GM03348 (cell line): Measurements from ENCODE around the gene SLC9B1.
A peak's percentile ranks its signal among the peaks of the same experiment; 100 is the strongest.

Experiments used
- DNase-seq: peaks from one replicate; pipeline ENCODE4 v3.0.0; 2012; ENCODE audit warnings: low spot score

The SLC9B1 gene, protein sequence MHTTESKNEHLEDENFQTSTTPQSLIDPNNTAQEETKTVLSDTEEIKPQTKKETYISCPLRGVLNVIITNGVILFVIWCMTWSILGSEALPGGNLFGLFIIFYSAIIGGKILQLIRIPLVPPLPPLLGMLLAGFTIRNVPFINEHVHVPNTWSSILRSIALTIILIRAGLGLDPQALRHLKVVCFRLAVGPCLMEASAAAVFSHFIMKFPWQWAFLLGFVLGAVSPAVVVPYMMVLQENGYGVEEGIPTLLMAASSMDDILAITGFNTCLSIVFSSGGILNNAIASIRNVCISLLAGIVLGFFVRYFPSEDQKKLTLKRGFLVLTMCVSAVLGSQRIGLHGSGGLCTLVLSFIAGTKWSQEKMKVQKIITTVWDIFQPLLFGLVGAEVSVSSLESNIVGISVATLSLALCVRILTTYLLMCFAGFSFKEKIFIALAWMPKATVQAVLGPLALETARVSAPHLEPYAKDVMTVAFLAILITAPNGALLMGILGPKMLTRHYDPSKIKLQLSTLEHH

DNA sequence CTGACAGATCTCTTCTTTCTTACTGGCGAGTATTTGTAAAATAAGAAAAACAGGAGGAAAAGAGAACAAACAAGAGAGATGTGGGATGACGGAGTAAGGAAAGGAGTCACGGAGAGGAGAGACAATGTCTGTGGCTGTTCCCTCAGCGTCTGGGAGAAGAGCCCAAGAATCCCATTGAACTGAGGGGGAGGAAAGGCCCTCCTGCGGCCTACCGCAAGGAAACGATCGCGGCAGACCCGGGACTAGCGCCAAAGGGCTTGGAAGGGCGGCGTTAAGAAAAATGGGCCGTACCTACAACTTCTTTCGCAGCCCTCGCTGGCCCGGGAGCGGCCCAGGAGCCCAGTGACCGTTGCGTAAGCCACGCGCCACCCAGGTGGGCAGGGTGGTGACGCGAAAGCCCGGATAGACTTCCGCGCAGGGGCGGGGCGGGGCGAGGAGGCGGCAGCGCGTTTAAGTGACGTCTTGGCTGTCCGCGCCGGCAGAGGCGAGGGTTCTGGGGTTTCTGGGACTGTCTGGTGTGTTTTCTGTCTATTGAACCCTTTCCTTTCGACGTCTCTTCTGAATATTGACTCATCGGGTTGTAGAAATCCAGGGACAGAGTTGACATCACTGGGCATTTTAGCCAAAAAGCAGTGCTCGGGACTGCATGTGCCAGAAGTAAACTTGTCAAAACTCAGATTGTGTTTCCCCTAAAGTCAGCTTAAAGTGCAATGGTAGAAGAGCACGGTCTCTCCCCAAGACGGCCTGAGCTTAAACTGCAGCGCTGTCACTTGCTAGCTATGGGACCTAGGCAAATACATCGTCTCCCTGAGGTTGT lies at the start of gene SLC9B1:
Gene SLC9B1, minus strand, starts transcription at position 398 of the 817 bp plus-strand sequence. CDS start 27,994 bp downstream, outside the sequence.
- DNase-seq = peak; percentile 95

DNA sequence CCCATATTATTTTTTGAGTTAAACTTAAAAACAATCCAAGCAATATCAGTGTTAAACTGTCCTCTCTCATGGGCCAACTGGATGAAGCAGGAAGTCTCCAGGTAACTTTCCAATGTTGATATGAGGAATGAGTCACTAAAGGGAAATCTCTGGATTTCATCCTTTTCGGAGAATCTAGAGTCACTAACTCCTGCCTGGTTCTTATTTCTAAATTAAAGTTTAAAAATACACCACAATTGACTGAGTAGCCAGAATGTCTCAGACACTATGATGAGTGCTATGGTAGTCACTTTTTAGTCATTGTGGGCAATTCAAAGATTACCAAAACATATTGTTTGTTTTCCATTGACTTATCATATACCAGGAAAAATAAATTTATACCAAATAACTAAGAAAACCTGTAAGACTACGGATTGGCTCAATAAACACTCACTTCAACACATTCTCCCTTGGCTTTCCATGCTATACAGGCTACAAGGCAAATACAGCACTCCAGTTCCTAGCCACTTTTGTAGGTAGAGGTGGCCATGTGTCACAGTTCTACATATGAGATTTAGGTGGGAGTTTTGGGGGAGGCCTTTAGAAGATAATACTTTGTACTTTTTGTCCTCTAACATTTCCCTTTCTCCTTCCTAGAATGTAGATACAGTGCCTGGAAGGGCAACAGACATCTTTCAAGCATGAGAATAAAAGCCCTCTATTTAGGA lies 48.5 kb upstream of the SLC9B1 start:
- no peak for DNase-seq

DNA sequence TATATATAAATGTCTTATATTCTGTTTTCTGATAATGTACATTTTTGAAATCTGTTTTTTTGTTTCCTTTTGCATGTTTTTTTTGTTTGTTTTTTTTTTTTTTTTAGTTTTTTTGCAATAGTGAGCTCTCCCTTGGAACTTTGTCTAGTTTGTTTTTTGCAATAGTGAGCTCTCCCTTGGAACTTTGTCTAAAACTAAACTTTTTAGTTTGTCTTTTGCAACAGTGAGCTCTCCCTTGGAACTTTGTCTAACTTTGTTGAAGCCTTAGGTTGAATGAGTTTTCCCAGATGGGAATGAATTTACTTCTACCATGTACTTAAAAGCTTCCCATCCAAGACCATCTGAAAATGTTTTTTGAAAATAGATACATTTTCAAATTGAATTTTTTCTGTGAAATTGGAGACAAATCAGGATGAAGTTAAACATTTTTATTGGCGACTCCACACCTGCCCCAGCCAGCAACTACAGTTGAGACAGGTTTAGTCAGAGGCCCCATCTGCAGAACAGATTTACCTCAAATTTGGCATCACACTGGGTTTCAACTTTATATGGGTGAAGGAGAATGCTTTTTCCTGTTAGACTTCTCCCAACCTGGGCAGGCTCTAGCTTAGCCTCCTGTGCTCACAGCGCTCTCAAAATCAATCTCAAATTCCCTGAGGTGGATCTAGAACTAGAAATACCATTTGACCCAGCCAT lies 41.1 kb upstream of the SLC9B1 start:
- no peak for DNase-seq

DNA sequence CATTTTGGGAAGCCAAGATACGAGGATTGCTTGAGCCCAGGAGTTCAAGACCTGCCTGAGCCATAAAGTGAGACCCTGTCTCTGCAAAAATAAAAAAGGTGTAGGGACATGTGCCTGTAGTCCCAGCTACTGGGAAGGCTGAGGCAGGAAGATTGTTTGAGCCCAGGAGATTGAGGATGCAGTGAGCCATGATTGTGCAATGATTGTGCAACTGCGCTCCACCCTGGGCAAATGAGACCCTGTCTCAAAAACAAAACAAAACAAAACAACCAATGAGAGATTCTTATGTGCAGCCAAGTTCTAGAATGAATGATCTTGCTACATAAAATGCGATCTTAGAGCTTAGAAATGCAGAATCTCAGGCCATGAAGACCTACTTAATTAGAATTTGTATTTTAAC lies 34.5 kb upstream of the SLC9B1 start:
- DNase-seq = no peak

DNA sequence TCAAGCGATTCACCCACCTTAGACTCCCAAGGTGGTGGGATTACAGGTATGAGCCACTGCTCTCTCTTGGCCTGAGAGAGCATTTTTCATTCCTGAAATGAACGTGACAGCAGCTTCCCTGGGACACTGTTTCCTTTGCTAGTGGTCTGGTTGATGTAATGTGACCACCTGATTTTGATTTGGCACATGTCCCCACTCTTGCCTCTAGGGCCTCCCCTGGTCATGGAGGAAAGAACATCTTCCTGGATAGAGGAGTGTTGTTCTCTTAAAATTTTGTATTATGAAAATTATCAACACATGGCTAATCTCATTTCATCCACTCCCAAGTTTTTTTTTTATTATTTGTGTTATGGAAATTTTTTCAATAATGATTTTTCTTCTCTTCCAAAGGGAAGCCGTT lies 33.3 kb upstream of the SLC9B1 start:
- DNase-seq = no peak

DNA sequence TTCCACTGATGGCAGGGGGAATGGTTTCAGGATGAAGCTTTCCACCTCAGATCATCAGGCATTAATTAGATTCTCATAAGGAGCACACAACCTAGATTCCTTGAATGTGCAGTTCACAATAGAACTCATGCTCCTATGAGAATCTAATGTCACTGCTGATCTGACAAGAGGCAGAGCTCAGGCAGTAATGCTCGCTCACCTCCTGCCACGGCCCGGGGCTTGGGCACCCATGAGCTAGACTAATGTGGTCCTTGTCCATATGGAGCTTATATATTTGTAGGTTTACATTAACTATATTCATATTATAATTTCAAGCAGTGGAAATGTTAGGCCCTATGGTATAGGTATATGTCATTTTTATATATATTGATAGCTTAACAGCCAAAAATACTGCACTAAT lies 32.6 kb upstream of the SLC9B1 start:
- DNase-seq = no peak

DNA sequence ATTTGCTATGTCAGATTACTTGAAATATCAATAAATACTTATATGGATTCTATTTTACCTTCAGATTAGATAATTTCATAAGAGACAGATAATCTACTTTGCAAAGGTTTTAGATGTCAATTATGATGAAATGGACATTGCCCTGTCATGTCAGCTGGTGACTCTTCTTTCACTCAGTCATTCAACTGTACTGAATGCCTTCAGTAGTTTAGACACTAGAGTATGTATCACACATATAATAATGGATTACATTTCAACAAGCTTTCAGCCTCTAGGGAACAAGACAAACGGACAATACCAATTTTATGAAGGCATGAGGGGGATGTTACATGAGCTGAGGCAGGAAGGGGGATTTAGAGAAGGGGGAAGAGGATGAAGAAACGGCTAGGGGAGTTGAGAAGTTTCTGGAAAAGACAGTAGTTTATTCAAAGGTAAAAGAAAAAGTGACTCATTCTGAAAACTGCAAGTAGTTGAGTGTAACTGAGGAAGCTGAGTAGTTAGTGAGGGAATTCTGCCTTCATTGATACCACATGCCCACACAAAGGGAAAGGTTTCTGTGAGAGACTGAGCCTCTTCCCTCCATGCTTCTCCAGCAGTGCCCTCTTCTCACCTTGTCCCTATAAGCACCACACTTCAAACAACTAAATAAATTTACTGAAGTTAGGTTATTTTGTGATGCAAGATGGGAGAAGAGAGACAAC lies 31.4 kb upstream of the SLC9B1 start:
- peak; percentile 17 for DNase-seq

DNA sequence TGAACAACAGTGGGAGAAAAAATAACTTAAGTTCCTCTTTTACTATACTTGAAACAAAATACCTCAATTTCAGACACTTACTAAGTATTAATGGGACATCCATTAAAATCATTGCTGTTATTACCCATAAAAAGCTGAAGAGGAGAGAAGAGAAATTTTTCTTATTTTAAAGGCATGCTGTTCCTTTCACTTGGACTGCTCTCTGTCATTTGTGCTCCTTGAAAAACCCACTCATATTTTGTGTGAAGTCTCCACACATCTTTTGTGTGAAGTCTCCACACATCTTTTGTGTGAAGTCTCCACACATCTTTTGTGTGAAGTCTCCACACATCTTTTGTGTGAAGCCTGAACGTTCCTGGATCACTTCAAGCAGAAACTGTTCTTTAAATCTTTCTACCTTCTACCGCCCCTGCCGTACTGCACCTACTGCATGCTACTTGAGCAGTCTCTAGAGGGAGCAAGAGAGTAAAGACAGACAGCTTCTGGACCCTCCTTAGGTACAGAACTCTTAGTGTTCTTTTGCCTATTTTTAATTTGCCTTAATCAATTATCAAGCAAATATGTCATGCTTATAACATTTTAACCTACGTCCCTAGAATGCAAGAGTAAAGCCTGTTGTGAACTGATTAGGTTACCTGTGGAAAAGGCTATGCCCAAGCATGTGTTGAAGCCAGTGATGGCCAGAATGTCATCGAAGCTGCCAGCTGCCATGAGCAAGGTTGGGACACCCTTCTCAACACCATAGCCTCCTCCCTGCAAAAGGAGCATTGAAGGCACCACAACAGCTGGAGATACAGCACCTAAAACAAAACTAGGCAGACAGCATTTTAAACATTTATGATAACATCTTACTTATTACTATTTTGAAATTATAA lies 27.1 kb upstream of the SLC9B1 start:
- DNase-seq = peak; percentile 48

DNA sequence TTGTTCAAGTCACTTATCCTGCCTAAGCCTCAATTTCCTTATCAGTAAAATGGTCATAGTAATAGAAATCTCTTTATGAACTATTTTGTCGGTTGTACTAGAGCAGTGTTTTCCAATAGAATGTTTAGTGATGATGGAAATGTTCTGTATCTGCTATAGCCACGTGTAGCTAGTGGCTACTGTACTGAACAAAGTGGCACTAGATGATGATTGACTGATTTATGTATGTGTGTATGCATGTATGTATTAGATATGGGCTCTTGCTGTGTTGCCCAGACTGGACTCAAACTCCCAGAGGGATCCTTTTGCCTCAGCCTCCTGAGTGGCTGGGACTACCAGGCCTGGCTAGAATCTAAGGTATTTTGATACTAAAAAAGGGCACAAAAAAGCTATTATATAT lies 24.7 kb upstream of the SLC9B1 start:
- DNase-seq = no peak

DNA sequence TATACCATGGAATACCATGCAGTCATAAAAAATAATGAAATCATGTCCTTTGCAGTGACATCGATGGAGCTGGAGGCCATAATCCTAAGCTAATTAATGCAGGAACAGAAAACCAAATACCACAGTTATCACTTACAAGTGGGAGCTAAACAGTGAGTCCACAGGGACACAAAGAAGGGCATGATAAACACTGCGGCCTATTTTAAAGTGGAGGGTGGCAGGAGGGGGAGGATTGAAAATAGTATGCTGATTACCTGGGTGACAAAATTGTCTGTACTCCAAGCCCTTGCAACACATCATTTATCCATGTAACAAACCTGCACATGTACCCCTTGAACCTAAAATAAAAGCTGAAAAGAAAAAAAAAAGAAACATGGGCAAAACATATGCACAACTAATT lies 16.7 kb upstream of the SLC9B1 start:
- DNase-seq = no peak

DNA sequence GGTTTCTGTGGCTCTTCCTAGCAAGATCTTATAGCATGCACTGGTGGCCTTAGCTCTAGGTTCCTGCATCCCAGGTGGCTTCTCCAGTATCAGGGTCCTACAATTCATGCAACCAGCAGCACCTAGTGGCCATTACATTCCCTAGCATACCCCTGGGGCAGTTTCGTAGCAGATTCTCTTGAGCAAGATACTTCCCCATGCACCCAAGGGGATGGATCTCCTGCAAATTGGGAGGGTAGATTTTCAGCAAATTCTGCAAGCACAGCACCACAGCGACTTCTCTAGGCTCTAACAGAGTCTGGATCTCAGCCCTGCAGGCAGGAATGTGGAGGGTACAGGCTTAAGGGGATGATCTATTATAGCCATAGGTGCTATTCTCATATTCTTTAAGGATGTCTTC lies 13.1 kb upstream of the SLC9B1 start:
- no peak for DNase-seq

DNA sequence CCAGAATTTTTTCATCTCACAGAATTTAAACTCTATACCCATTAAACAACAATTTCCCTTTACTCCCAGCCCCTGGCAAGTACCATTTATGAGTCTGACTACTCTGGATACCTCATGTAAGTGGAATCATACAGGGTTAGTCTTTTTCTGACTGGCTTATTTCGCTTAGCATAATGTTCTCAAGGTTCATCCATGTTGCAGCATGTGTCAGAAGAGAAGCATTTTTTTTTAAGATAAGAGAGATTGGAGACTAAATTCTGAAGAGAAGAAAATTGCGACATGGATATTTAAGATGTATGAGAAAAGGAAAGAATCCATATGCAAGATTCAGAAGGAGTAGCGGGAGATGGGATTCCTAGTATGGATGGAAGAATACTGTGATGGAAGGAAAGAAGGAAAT lies 11.3 kb upstream of the SLC9B1 start:
- DNase-seq = no peak

DNA sequence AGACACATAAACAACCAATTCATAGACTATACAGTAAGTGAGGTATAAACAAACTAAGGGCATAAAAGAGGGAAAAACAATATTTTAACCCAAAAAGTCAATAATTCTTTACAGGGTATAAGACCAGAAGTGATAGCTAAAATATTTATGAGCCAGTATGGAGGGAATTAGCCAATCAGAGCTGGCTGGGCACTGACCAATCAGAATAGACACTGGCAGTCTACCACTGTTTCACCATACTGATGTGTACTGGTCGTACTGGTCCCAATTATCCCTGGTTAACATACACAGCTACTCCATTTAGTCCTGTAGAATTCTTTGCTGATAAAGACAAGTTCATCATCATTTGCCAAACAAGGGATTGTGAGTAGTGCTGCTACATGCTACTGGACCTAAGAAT lies 9.8 kb upstream of the SLC9B1 start:
- no peak for DNase-seq

DNA sequence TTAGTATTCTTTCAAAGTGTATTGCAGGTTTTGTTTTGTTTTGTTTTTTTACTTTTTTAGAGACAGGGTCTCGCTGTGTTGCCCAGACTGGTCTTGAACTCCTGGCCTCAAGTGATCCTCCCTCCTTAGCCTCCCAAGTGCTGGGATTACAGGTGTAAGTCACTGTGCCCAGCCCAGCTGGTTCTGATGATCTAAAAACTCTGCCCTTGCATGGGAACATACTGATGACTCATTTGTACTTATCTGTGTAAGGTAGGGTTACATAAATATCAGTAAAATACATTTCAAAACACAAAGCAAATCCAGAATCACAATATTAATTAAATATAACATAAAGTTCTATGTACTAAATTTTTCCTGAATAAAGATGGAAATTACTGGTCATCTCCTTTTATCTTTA lies 7.4 kb upstream of the SLC9B1 start:
- DNase-seq = no peak

DNA sequence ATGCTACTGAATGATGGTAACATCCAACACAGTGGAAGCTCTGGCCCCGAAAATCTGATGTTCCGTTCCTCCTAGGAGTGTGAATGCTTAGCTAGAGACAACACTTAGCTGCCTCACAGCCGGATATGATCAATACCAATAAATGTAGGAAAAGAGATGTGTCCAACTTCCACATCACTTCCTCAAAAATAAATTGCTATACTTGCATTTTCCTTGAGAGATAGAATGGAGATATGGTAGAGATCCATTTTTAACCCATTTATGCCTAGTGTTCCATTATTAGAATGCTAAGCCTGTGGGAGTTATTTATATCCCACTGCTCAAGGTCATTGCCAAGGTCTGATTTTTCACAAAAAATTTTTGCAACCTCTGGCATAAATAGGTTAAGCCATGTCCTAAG lies 5.5 kb upstream of the SLC9B1 start:
- DNase-seq = no peak

DNA sequence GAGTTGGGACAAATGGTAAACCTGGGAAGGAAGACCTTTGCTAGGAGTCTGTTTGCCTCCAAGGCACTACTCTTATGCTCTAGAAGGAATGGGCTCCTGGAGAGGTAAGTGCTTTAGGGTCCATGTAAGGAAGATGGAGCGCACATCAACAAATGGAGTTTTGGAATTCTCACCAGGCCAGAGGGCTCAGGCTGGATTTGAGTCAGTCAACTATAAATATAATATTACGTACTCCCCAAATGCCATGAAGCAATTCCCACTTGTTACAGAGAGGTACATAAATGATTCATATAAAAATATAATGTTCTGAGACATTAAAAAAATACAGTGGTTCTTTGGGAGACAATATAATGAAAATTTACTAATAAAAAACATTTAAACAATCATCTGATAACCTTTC lies 1.6 kb upstream of the SLC9B1 start:
- DNase-seq = no peak

DNA sequence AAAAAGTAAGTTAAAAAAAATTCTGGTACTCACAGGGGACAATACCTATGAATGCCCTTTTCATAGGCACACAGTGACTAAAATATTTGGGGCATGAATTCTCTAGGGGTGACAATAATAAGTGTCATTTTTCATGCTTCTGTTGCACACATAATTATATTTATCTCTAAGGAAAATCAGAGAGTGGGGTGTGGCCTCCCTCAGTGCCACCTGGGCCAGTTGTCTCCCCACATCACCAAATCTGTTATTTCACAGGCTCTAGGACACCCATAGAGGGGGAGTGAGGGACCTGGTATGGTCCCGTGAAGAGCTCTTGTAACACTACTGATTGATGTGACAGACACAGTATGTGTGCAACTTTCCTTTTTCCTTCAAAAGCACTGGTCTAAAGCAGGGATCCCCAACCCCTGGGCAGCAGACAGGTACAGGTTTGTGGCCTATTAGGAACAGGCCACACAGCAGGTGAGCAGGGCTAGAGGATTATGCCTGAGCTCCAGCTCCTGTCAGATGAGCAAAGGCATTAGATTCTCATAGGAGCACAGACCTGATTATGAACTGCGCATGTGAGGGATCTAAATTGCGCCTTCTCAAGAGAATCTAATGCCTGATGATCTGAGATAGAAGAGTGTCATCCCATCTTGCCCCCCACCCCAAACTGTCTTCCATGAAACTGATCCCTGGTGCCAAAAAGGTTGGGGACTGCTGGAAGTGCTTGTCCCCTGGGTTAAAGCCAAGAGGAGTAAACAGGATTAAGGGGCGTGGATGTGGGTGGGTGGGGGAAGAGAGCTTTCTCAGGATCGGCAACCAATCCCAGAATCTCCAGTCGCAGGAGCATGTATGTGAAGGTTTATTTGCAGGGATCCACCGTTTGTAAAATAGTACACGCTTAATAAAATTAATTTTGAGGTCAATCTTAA lies 856 bp downstream of the SLC9B1 start:
- DNase-seq = peak; percentile 52

DNA sequence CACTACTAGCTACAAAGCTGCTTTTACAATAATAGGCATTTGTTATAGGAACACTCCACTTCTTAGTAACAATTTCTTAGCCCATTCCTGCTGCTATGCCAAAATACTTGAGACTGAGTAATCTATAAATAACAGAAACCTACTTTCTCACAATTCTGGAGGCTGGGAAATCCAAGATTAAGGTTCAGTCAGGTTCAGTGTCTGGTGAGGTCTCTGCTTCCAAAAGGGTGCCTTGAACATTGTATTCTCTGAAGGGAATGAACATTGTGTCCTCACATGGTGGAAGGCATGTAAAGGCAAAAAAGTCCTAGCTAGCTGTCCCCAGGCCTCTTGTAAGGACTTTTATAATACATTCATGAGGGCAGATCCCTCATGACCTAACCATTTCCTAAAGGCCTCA lies 7.0 kb downstream of the SLC9B1 start:
- DNase-seq = no peak

DNA sequence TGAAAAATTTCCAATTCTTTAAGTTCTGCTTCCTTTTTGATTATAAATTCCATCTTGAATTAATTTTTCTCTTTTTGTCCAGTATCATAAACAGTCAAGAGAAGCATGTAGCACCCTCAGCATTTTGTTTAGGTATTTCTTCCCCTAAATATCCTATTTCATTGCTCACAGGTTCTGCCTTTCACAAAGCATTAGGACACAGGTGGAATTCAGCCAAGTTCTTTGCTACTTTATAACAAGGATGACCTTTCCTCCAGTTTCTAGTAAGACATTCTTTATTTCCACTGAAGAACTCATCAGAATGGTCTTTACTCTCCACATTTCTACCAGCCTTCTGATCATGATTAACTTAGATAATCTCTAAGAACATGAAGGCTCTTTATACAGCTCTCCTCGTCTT lies 7.4 kb downstream of the SLC9B1 start:
- peak; percentile 11 for DNase-seq
